ENCODE results near the gene EDC4. TPM values are rescaled to one million over a fixed set of nuclear protein-coding genes. Genes with fewer than 3 reads are reported as not detected.
A peak's percentile ranks its signal among the peaks of the same experiment; 100 is the strongest.

Gene EDC4
- total and polyA plus RNA-seq, 2 of the 13 experiments (the other 11 are each of a cell fraction or from before 2014, with no cell fraction given): 51.4 to 59.1 TPM

DNA sequence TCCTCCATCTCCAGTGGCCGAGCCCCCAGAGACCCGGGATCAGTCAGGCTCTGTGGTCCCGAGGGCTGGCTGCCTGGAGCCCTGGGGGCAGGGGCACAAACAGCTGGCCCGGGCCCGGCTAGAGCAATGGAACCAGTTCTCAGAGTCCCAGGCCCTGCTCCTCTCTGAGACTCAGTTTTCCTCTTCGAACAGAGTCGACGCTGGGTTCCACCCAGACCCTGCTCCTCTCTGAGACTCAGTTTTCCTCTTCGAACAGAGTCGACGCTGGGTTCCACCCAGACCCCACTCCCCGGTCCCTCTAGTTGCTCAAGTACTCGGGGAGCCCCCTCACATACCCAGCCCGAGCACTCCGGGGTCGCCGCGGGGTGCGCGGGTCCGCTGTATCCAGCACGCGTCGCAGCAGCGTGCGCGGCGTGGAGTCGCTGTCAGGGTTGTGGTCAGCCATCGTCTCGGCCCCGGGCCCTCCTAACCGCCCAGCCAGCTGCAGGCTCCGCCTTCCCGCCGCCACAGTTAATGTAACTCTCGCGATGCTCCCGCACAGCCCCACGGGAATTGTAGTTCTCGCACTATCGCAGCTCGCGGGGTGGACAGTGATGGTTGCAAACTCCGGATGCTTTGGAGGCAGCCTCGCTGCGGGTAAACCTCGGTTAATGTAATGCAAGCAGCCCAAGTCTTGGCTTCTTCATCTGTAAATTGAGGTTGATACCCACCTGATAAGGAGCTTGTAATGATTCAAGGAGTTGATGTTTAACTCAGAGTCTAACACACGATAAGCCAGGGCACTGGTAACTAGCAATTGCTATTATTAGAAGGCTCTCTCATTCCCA lies 39.2 kb upstream of the EDC4 start (continued):
- TF ChIP-seq ZSCAN5A (CRISPR knock-in tag; IDR thresholded peaks at IDR 0.05; ENCODE audit: borderline replicate concordance) (0 out of 2 replicates have a peak, but pooled peaks have one; percentile 53), ARHGAP35 (CRISPR knock-in tag; IDR thresholded peaks at IDR 0.05; ENCODE audit: borderline replicate concordance) (peak; percentile 76; the same call in 1 of the 2 replicates), JDP2 (CRISPR knock-in tag; IDR thresholded peaks at IDR 0.05; ENCODE audit: borderline replicate concordance) (no peak), ZNF816 (CRISPR knock-in tag; IDR thresholded peaks at IDR 0.05; ENCODE audit: borderline replicate concordance) (peak; percentile 92; the same call in 1 of the 2 replicates), ETV6 (CRISPR knock-in tag; conservative IDR thresholded peaks at IDR 0.05) (peak; percentile 75), CHD2 (IDR thresholded peaks at IDR 0.05; ENCODE audit: low read depth, low read length) (peak; percentile 99), IRF2 (CRISPR knock-in tag; IDR thresholded peaks at IDR 0.05) (peak; percentile 97), RXRB (CRISPR knock-in tag; IDR thresholded peaks at IDR 0.05; ENCODE audit: borderline replicate concordance) (no peak; the same call in none of the 2 replicates), PRMT3 (CRISPR knock-in tag; IDR thresholded peaks at IDR 0.05; ENCODE audit: borderline replicate concordance, low read depth) (no peak; the same call in 1 of the 2 replicates), ISL2 (CRISPR knock-in tag; IDR thresholded peaks at IDR 0.05) (peak; percentile 60), ZBED4 (CRISPR knock-in tag; IDR thresholded peaks at IDR 0.05; ENCODE audit: borderline replicate concordance) (no peak), ZFP36L2 (CRISPR knock-in tag; IDR thresholded peaks at IDR 0.05) (no peak), POLR2AphosphoS2 (IDR thresholded peaks at IDR 0.05; ENCODE audit: low read depth, low read length) (no peak), ZNF235 (CRISPR knock-in tag; IDR thresholded peaks at IDR 0.05; ENCODE audit: borderline replicate concordance) (no peak), NR2C2 (CRISPR knock-in tag; IDR thresholded peaks at IDR 0.05; ENCODE audit: borderline replicate concordance) (peak; percentile 55; the same call in 1 of the 2 replicates), ZNF263 (CRISPR knock-in tag; IDR thresholded peaks at IDR 0.05) (peak; percentile 27; the same call in 1 of the 2 replicates), AHR (CRISPR knock-in tag; IDR thresholded peaks at IDR 0.05) (peak; percentile 71; the same call in 1 of the 2 replicates), IKZF4 (CRISPR knock-in tag; IDR thresholded peaks at IDR 0.05; ENCODE audit: borderline replicate concordance, low read depth, not compliant biosample characterization) (no peak), KLF15 (CRISPR knock-in tag; IDR thresholded peaks at IDR 0.05; ENCODE audit: borderline replicate concordance) (0 out of 2 replicates have a peak, but pooled peaks have one; percentile 52), CREB1 (IDR thresholded peaks at IDR 0.05) (no peak), CREB1 (CRISPR knock-in tag; IDR thresholded peaks at IDR 0.05) (peak; percentile 68), SALL1 (CRISPR knock-in tag; IDR thresholded peaks at IDR 0.05) (peak; percentile 87), JUND (CRISPR knock-in tag; IDR thresholded peaks at IDR 0.05) (no peak)
- TF ChIP-seq, protein P1, sequence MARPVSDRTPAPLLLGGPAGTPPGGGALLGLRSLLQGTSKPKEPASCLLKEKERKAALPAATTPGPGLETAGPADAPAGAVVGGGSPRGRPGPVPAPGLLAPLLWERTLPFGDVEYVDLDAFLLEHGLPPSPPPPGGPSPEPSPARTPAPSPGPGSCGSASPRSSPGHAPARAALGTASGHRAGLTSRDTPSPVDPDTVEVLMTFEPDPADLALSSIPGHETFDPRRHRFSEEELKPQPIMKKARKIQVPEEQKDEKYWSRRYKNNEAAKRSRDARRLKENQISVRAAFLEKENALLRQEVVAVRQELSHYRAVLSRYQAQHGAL (CRISPR knock-in tag; IDR thresholded peaks at IDR 0.05; ENCODE audit: not compliant biosample characterization): no peak
